ENCODE measurements around the gene RPS6KA3.

DNA sequence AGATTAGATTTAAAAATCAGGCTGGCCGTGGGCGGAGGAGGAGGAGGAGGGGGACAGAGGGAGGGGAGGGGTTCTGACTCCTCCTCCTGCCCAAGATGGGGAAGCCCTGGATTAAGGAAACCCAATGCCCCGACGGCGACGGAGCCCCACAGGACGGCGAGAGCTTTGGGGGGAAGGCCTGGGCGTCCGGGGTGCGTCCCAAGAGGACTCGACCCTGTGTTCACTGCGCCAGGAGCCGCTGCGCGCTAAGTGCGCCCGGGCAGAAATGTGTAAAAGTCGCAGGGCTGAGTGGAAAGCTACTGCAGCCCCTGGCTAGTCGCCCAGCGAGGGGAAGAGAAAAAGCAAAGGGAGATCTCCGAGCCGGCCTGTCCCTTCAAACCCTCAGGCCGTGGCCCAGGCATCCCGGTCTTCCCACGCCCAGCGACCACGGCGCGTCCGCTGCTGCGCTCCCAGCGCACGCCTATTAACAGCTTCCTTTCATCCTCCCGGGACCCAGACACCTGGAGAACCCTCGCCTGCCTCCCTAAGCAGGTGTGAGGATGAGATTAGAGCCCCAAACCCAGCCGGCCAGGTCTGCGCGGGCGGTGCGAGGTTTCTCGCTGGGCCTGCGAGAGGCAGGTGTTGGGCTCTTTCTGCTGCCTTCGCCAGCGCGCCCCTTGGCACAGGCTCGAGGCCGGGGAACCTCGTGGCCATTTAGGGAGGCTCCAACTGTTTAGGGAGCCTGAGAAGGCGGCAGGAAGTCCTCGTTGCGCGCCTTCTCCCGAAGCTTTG is 1.4 kb upstream of the RPS6KA3 start:
- TF ChIP-seq, protein P1, sequence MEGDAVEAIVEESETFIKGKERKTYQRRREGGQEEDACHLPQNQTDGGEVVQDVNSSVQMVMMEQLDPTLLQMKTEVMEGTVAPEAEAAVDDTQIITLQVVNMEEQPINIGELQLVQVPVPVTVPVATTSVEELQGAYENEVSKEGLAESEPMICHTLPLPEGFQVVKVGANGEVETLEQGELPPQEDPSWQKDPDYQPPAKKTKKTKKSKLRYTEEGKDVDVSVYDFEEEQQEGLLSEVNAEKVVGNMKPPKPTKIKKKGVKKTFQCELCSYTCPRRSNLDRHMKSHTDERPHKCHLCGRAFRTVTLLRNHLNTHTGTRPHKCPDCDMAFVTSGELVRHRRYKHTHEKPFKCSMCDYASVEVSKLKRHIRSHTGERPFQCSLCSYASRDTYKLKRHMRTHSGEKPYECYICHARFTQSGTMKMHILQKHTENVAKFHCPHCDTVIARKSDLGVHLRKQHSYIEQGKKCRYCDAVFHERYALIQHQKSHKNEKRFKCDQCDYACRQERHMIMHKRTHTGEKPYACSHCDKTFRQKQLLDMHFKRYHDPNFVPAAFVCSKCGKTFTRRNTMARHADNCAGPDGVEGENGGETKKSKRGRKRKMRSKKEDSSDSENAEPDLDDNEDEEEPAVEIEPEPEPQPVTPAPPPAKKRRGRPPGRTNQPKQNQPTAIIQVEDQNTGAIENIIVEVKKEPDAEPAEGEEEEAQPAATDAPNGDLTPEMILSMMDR (IDR thresholded peaks at IDR 0.05) = no peak
- TF ChIP-seq POLR2A (IDR thresholded peaks at IDR 0.05) = peak in 1 of 2 donors; percentile 44

Data from thyroid gland (tissue), 4 donors.